Stimulated activated CD4-positive, alpha-beta T cell treated with anti-CD3 and anti-CD28 coated beads, Interleukin-15, amount 100 ng/mL, for 1 hour (primary cell): Measurements from ENCODE around the gene EPB41L1.

Experiments used
- DNase-seq, 2 donors: peaks; one replicate each; pipeline ENCODE4 v3.0.0-alpha.2; 2020; ENCODE audit warnings: low read depth in 1 of 2, low spot score in 1 of 2

EPB41L1 gene

GRCh38 chr20:36255445-36255844, 100.9 kb downstream of the EPB41L1 start:
- DNase-seq, result no peak

- DNase-seq, result no peak
Measured at GRCh38 chr20:36259177-36260061, 104.9 kb downstream of the EPB41L1 start.

- DNase-seq, result no peak
Measured at GRCh38 chr20:36260316-36260715, 105.8 kb downstream of the EPB41L1 start.

- no peak for DNase-seq
Measured at GRCh38 chr20:36261389-36262105, 107.0 kb downstream of the EPB41L1 start.

GRCh38 chr20:36262440-36262839, 107.9 kb downstream of the EPB41L1 start:
- no peak for DNase-seq

GRCh38 chr20:36264426-36265246, 110.1 kb downstream of the EPB41L1 start:
- no peak for DNase-seq

- no peak for DNase-seq
Measured at GRCh38 chr20:36266189-36266588, 111.6 kb downstream of the EPB41L1 start.

- DNase-seq, result no peak
Measured at GRCh38 chr20:36267605-36268381, 113.3 kb downstream of the EPB41L1 start.

GRCh38 chr20:36268440-36269342, 114.2 kb downstream of the EPB41L1 start:
- DNase-seq, result no peak

GRCh38 chr20:36269507-36269906, 115.0 kb downstream of the EPB41L1 start:
- no peak for DNase-seq

GRCh38 chr20:36270744-36271638, 116.5 kb downstream of the EPB41L1 start:
- no peak for DNase-seq

- DNase-seq, result no peak
Measured at GRCh38 chr20:36271639-36272546, 117.4 kb downstream of the EPB41L1 start.

- no peak for DNase-seq
Measured at GRCh38 chr20:36272547-36273220, 118.1 kb downstream of the EPB41L1 start.

- no peak for DNase-seq
Measured at GRCh38 chr20:36273414-36274180, 119.1 kb downstream of the EPB41L1 start.

- no peak for DNase-seq
Measured at GRCh38 chr20:36274181-36274841, 119.8 kb downstream of the EPB41L1 start.

GRCh38 chr20:36275011-36275410, 120.5 kb downstream of the EPB41L1 start:
- DNase-seq, result no peak
